Caco-2 (cell line): ENCODE measurements around the gene HLA-DMB. TPM values are rescaled to one million over a fixed set of nuclear protein-coding genes. Genes with fewer than 3 reads are reported as not detected.

Experiments used
- BruUV-seq: library from RNA; stranded (reverse); fragments of 400-500 nt; replicated peaks from 2 replicates; lab custom pipeline; 2021; lab: Mats Ljungman, UMichigan
- CTCF ChIA-PET: fragments of 300-600 bp; sonication (Branson Sonifier 250); formaldehyde crosslinking; loops from one replicate; lab custom pipeline; 2022; ENCODE audit warnings: antibody characterized with exemption; lab: Charles Lee
- POLR2A ChIA-PET: fragments of 300-600 bp; sonication (Branson Sonifier 250); formaldehyde crosslinking; loops from one replicate; lab custom pipeline; 2022; ENCODE audit warnings: antibody characterized with exemption; lab: Charles Lee
- DNase-seq, 2 experiments: peaks; one replicate each; pipeline versions ENCODE4 v3.0.0 to v3.0.0-alpha.2; 2020 to 2022
- H3K27me3 ChIP-seq: replicated peaks from 2 replicates; pipeline ENCODE4 v1.6.0; 2011; ENCODE audit warnings: low read length; ENCODE audit not compliant: control insufficient read depth, insufficient read depth
- H3K36me3 ChIP-seq: 2 replicates; pipeline ENCODE4 v1.5.1; 2011; ENCODE audit warnings: low read length; ENCODE audit not compliant: control insufficient read depth, insufficient read depth
- H3K4me1 ChIP-seq: fragments of 250-450 bp; sonication (Bioruptor Pico); 2 replicates; pipeline ENCODE4 v1.5.1; 2020; ENCODE audit warnings: mild to moderate bottlenecking
- H3K4me3 ChIP-seq: 2 replicates; pipeline ENCODE4 v1.5.1; 2011; ENCODE audit warnings: low read depth, mild to moderate bottlenecking, control low read depth, low read length
- H3K9me3 ChIP-seq: fragments of 250-450 bp; sonication (Bioruptor Pico); 2 replicates; pipeline ENCODE4 v1.5.1; 2020; ENCODE audit warnings: mild to moderate bottlenecking, moderate library complexity
- H3K27ac Mint-ChIP-seq: one replicate; pipeline ENCODE4 v1.8.0; 2022; ENCODE audit warnings: mixed read lengths; ENCODE audit not compliant: unreplicated experiment
- H3K27me3 Mint-ChIP-seq: one replicate; pipeline ENCODE4 v1.8.0; 2022; ENCODE audit warnings: mixed read lengths; ENCODE audit not compliant: insufficient read depth, unreplicated experiment
- H3K36me3 Mint-ChIP-seq: one replicate; pipeline ENCODE4 v1.8.0; 2022; ENCODE audit warnings: mild to moderate bottlenecking, mixed read lengths; ENCODE audit not compliant: insufficient read depth, unreplicated experiment
- H3K4me1 Mint-ChIP-seq: one replicate; pipeline ENCODE4 v1.8.0; 2022; ENCODE audit warnings: low read depth, mixed read lengths; ENCODE audit not compliant: unreplicated experiment
- H3K4me3 Mint-ChIP-seq: one replicate; pipeline ENCODE4 v1.8.0; 2022; ENCODE audit warnings: mild to moderate bottlenecking, moderate library complexity, mixed read lengths; ENCODE audit not compliant: unreplicated experiment
- H3K9me3 Mint-ChIP-seq: one replicate; pipeline ENCODE4 v1.8.0; 2022; ENCODE audit warnings: mixed read lengths; ENCODE audit not compliant: unreplicated experiment
- CTCF ChIP-seq, 2 experiments: fragments of 200-600 bp in 1 of 2; IDR thresholded peaks; 1 replicate in 1 of 2; 2 replicates in 1 of 2; pipeline versions ENCODE4 v1.5.1 to v1.8.0; 2011 to 2022; ENCODE audit warnings: antibody characterized with exemption in 1 of 2, control low read depth in 1 of 2, inconsistent platforms in 1 of 2, low read depth in 1 of 2, low read length in 1 of 2, mild to moderate bottlenecking in 1 of 2, moderate library complexity in 1 of 2; ENCODE audit not compliant: insufficient read depth in 1 of 2, severe bottlenecking in 1 of 2, unreplicated experiment in 1 of 2
- intact Hi-C: fragments of 100-400 bp; cut with micrococcal nuclease; formaldehyde crosslinking; loops from one replicate; pipeline ENCODE4 v1.10.0; 2022; ENCODE audit not compliant: unreplicated experiment
- total RNA-seq: library from RNA; stranded (reverse); gene quantifications from 2 replicates; pipeline ENCODE4 v1.2.3, GENCODE V29; 2022

Gene HLA-DMB
- total RNA-seq, 1 experiment from 2014 or later = not detected

- Mint-ChIP-seq H3K27me3 (no peaks in the 10 kb centered on the region), H3K4me3 (peak overlapping the region; percentile 85), H3K9me3 (no peaks in the 10 kb centered on the region), H3K36me3 (peaks cover 100% of the 10 kb centered on the region), H3K27ac (peak overlapping the region; percentile 72), H3K4me1 (peaks cover 29% of the 10 kb centered on the region)
- Histone ChIP-seq H3K4me3 (no peak overlapping the region), H3K4me1 (peaks cover 58% of the 10 kb centered on the region), H3K36me3 (peaks cover 23% of the 10 kb centered on the region), H3K9me3 (no peaks in the 10 kb centered on the region), H3K27me3 (no peaks in the 10 kb centered on the region)
- POLR2A ChIA-PET = no interaction called here
- TF ChIP-seq CTCF (IDR thresholded peaks at IDR 0.05; ENCODE audit: insufficient read depth in 1 of 2, low read depth in 1 of 2, low read length in 1 of 2, severe bottlenecking in 1 of 2, unreplicated experiment in 1 of 2) = no peak
- DNase-seq = no peak
- CTCF ChIA-PET = no interaction called here
- intact Hi-C loops = no loop called here
- BruUV-seq = no TSS peak
Measured at GRCh38 chr6:32977272-32977952, 36.6 kb upstream of the HLA-DMB start.

GRCh38 chr6:32976334-32977069 lies 35.7 kb upstream of the HLA-DMB start:
- Histone ChIP-seq H3K4me1 (peaks cover 49% of the 10 kb centered on the region), H3K27me3 (no peaks in the 10 kb centered on the region), H3K36me3 (peaks cover 23% of the 10 kb centered on the region), H3K9me3 (no peaks in the 10 kb centered on the region), H3K4me3 (no peak overlapping the region)
- H3K36me3 Mint-ChIP-seq = peaks cover 100% of the 10 kb centered on the region
- H3K27ac Mint-ChIP-seq = peak overlapping the region; percentile 72
- no peaks in the 10 kb centered on the region for H3K9me3 Mint-ChIP-seq
- intact Hi-C loops = no loop called here
- H3K27me3 Mint-ChIP-seq = no peaks in the 10 kb centered on the region
- ChIA-PET CTCF (interaction anchor here (2.4 kb wide), 1 partner anchor 8 kb away, joined by 7 read pairs; no protein-coding TSS in a partner anchor), POLR2A (interaction anchor here (0.6 kb wide), 1 partner anchor 273 kb away, joined by 3 read pairs; no protein-coding TSS in a partner anchor)
- no peak for TF ChIP-seq CTCF (IDR thresholded peaks at IDR 0.05; ENCODE audit: insufficient read depth in 1 of 2, low read depth in 1 of 2, low read length in 1 of 2, severe bottlenecking in 1 of 2, unreplicated experiment in 1 of 2)
- H3K4me3 Mint-ChIP-seq = peak overlapping the region; percentile 85
- BruUV-seq = no TSS peak
- DNase-seq = no peak
- peaks cover 29% of the 10 kb centered on the region for H3K4me1 Mint-ChIP-seq

GRCh38 chr6:32975886-32976285 lies 35.1 kb upstream of the HLA-DMB start:
- Mint-ChIP-seq H3K36me3 (peaks cover 100% of the 10 kb centered on the region), H3K4me3 (peak overlapping the region; percentile 85), H3K27me3 (no peaks in the 10 kb centered on the region), H3K9me3 (no peaks in the 10 kb centered on the region), H3K4me1 (peaks cover 29% of the 10 kb centered on the region), H3K27ac (no peak overlapping the region)
- TF ChIP-seq CTCF (IDR thresholded peaks at IDR 0.05; ENCODE audit: insufficient read depth in 1 of 2, low read depth in 1 of 2, low read length in 1 of 2, severe bottlenecking in 1 of 2, unreplicated experiment in 1 of 2) = no peak
- Histone ChIP-seq H3K4me1 (peaks cover 47% of the 10 kb centered on the region), H3K4me3 (no peak overlapping the region), H3K27me3 (no peaks in the 10 kb centered on the region), H3K36me3 (peaks cover 23% of the 10 kb centered on the region), H3K9me3 (no peaks in the 10 kb centered on the region)
- intact Hi-C loops = no loop called here
- no peak for DNase-seq
- ChIA-PET CTCF (interaction anchor here (2.4 kb wide), 1 partner anchor 9 kb away, joined by 7 read pairs; no protein-coding TSS in a partner anchor), POLR2A (interaction anchor here (0.6 kb wide), 1 partner anchor 274 kb away, joined by 3 read pairs; no protein-coding TSS in a partner anchor)
- no TSS peak for BruUV-seq
